Measurements from ENCODE around the gene DHX35.
"Not testable (repeated sequence)": the region's sequence is repeated elsewhere in the genome, so short reads cannot be mapped to it uniquely, and the experiment has no call there.

The DHX35 gene

DNA sequence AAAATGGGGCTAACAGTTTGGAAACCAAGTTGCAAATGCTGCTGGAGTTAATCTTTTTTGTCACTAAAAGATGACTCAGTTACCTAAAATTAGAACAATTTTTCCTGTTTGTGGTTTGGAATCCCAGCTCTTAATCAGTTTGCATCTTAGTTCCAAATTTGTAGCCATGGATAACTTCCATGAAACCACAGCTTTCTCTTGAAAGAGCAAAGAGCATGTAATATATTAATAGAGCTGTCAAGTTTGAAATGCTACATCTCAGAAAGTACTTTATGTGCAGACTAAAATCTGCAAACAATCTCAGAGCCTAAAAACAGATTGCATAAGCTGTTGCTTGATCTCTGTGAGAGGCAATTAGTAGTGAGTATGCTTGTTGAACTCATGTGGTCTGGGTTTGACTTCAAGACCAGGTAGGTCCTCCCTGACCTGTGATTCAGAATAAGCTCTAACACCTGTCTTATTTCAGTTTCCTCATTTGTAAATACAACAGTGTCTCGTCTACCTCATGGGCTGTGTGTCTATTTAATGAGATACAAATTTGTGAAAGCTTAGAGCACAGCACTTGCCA is 23.5 kb downstream of the DHX35 start:
- DNase-seq: no peak

DNA sequence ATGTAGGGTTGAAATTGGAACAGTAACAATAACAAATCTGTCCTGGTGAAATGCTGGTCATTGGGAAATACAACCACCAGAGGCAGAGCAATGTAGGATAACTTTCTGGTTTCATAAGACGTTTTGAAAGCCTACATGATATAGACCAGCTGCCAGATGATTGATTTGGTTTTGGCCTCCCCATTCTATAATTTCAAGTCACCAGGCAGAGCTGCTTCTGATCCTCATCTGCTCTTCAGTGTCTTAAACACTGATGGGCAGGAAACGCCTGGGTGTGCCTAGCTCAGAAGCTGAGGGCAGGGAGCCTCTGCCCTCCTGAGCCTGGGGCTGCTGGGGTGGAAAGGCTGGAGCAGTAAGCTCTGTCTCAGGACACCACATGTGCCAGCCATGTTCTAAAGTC is 24.5 kb downstream of the DHX35 start:
- DNase-seq: no peak

DNA sequence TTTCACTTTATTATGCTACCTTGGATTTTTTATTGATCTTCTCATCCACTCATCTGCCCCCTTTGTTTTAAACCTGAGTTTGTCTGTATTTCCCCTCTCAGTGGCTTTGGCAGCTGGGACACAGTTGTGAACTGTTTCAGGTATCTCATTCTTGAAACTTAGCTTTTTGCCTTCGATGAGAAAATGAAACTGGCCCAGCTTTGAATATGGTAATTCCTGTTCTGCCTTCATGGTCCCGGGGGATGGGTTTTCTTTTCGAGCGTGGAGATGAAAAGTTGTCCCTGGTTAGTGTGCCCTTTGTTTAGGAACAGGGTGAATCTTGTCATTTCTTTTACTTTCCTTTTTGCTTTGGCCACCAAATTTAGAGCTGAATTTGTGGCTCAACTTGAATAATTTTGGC is 25.6 kb downstream of the DHX35 start:
- no peak for DNase-seq

DNA sequence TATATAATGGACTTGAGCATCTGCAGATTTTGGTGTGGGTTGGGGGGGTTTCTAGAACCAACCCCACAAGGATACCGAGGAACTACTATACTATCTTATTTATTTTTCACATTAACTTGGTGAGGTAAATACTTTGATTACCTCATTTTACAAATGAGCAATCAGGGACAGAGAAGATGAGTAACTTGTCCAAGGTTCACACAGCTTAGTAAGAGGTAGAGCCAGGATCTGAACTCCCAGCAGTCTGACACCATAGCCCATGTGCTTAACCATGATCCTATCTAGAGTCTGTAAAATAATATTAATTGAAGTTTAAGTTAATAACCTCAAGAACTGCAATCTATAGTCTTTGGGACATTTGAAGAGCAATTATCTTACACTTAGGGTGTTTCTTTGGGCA is 28.6 kb downstream of the DHX35 start:
- DNase-seq: no peak

DNA sequence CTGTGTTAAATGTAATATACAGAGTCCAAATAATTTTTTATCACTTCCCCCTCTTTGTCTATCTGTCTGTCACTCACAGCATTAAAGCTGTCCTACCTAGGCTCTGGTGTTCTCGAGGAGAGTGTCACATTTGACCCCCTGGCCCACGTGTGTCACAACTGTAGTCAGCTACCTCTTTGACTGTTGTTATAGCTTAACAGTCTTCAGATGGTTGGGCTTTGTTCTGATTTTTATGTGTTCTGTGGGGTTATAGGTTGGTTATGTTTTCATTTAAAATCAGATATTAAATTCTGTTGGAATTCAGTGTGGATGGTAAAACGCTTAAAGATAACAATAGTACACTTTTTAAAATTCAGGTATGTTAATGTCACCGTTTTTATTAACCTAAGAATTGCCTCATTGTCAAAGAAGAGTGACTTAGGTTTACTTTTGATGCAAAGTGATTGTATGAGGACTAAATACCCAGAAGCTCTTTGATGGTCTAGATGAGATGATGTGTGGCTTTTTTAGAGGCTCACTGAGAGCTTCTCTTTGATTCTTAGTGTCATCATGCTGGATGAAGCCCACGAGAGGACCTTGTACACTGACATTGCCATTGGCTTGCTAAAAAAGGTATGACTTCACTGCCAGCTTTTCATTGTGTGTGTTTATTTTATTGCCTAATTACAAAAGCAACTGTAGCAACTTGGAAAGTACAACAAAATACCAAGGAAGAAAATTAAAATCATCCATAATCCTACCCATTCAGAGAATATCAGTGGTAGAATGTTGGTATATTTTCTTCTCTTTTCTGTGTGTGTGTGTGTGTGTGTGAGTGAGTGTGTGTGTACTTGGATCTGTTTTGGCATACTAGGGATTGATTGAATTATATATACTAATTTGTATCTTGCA is 29.9 kb downstream of the DHX35 start:
- DNase-seq: no peak

DNA sequence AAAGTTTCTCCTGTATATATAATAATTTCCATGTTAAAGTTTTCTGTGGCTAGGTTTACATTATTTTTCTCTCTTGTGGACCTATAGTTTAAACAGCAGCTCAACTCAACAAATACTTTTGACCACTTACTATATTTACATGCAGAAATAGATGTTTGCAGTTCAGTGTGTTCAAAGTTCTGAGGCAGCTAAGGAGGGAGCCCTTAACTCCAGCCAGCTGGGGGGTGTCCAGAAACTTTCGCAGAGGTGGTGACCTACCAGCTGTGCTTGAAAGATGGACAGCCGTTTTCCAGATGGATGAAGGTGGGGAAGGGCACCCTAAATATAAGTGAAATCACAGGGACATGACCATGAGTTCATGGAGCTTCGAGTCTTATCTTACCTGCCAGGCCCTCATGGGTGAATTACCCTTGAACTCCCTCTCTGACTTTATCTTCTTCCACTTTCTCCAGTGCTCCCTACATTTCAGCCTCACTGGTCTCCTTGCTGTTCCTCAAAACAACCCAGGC is 33.4 kb downstream of the DHX35 start:
- no peak for DNase-seq

DNA sequence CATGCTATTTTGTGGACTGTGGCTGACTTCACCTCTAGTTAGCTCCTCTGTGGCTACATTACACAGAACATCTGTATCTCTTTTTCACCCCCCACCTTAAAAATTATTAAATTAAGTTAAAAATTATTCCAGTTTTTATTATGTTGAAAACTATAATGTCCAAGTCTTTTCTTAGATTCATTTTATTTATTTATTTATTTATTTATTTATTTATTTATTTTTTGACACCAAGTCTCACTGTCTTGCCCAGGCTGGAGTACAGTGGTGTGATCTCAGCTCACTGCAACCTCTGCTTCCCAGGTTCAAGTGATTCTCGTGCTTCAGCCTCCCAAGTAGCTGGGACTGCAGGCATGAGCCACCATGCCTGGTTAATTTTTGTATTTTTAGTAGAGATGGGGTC is 34.7 kb downstream of the DHX35 start:
- DNase-seq: not testable (repeated sequence)

DNA sequence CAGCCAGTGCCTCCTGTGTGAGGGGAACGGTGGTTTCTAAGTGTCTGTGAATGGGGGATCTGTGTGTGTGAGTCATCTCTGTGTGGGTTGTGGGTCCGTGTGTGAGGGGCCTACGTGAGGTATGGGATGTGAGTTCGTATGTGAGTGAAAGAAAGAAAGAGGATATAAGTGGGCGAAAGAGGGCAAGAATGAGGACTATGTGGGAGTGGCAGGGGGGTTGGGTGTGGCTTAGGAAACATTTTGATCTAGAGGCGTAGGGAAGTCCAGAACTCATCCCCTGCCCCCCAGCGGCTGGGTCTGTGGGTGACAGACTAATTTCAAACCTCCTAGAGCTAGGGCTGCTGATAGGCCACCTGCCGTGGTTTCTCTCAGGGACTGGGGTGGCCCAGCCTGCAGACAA is 35.5 kb downstream of the DHX35 start:
- peak; percentile 7 for DNase-seq

DNA sequence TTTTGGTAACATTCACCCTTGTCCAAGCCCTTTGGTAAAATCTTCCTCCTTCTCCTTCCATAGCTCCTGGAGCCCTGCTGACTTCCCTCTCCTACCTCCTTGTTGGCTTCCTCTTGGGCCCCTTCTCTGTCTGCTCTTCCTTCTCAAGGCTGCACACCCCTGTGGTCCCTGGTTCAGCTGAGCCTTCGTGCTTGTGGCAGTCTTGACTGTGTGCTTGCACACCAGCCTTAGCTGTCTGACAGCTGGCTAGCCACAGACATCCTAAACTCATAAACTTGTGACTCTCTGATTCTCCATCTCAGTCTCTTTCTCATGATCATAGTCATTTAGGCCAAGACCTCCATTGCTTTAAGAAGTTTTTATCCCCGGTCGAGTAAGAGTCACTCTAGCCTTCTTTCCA is 37.1 kb downstream of the DHX35 start:
- no peak for DNase-seq

DNA sequence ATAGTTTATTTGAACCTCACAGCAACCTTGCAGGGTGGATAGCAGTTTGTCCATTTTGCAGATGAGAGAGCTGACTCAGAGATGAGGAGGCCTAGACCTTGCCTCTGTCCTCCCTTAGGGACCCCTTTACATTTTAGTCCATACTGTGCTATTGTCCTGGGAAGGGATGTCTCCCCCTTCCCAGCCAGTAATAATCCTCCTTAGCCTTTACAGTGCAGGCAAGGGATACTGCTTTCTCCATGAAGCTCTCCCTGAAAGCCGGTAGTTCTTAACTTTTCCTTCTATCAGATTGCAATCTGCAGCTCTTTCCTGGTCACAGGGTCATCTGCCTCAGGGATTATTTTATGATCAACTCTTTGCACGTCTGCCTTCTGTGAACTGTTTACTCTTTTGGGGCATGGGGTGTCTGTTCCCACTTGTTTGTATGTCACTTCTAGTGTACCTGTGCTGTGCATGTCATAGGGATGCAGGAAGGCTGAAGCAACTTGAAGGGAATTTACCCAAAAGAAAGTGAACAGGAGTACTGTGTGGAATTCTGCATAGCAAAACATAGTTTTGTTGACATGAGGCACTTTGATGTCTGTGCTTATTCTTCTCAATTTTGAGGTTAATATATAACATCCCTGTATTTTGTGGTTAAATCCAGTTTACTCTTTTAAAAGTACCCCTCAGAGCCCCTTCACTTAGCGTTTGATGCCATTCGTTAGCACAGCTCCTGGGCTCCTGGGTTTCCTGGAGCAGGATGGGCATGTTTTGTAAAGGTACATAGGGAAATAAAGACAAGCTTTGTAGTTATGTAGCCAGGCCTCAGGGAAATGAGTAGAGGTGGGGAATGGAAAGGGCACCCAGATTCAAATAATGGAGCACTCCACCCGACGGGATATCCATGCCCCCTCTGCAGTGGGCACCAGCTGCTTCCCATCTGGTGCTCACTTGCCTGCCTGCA is 38.1 kb downstream of the DHX35 start:
- no peak for DNase-seq

DNA sequence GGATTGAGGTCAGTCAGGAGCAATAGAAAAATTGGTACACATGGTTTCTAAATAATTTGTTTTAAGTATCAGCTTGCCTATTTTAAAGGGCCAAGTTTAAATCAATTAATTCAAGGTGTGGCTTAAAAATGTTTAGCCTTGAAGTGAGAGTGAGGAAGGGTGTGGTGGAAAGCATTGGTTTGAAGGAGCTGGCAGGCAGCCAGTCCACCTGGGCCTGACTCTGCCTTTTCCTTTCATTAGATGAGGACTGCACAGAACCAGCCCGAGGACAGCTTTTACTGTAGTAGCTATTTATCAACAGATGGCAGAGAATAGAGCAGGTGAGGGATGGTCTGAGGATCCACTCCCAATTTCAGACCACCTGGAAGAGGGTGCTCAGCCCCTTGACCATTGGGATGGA is 42.4 kb downstream of the DHX35 start:
- peak; percentile 9 for DNase-seq

DNA sequence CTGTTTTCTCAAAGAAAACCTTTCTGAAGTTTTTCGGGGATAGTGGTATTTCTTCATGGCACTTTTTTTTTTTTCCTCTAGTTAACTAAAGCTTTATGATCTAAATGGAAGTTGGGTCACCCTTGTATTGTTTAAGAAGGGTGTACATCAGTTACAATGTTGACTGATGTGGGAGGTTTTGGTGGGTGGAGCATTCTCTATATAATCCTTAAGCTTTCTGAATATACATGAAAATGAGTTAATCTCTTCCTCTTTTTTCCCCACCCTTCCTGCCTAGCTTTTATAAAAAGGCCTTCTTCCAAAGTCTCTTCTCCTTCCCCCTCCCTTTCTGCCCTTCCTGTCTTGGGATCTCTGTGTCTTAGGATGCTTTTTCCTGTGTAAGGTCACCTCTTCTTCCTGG is 47.2 kb downstream of the DHX35 start:
- no peak for DNase-seq

DNA sequence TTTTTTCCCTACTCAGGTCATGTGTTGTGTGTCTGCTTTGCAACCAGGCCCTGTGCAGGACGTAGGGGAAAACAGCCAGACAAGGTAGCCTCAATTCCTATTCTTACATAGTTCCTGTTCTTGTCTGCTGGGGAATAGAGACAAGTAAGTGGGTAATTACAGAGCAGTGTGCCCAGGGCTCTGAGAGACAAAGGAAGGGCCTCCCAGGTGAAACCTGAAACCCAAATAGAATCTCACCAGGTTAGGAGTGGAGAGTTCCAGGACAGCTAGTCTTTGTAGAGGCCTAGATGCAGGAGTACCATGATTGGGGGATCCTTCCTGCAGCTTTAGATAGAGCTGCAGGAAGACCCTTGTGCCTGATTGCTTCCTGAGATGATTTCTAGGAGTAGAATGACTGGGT is 48.4 kb downstream of the DHX35 start:
- DNase-seq: no peak

DNA sequence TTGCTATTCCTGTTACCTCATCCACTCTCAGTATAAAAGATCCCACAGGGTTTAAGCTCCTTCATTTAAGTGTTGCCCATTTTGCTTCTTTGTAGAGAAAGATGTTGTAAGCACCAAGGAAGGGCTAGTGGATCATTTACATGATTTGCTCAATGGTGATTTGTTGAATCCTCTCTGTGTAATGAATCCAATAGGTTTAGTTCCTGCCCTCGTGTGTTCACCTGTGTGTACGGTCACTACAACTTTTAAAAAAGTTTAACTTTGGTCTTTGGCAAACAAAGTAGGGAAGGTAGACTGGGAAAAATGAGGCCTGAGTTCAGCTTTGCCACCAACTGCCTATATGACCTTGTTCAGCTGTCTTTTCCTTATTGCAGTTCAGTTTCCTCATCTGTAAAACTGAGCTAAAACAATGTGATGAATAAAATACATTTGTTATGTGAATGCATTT is 51.5 kb downstream of the DHX35 start:
- no peak for DNase-seq

DNA sequence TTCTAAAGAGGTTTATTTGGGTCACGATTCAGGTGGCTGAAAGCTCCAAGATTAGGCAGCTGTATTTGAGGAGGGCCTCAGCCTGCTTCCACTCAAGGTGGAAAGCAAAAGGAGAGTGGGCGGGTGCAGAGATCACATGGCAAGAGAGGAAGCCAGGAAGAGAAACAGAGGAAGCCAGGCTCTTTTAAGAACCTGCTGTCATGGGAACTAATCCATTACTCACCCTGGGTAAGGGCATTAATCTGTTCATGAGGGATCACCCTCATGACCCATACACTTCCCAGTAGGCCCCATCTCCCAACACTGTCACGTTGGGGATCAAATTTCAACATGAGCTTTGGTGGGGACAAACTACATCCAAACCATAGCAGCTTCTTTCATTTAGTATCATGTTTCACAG is 53.9 kb downstream of the DHX35 start:
- DNase-seq: no peak

DNA sequence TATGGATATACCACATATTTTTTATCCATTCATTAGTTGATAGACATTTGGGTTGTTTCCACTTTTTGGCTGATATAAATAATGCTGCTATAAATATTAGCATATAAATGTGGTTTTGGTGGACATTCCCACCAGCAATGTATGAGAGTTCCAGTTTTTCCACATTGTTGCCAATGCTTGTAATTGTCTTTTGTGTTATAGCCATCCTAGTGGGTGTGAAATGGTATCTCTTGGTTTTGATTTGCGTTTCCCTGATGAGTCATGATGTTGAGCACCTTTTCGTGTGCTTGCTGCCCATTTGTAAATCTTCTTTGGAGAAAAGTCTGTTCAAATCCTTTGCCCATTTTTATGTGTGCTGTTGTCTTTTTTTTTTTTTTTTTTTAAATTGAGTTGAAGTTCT is 54.4 kb downstream of the DHX35 start:
- DNase-seq: no peak

DNA sequence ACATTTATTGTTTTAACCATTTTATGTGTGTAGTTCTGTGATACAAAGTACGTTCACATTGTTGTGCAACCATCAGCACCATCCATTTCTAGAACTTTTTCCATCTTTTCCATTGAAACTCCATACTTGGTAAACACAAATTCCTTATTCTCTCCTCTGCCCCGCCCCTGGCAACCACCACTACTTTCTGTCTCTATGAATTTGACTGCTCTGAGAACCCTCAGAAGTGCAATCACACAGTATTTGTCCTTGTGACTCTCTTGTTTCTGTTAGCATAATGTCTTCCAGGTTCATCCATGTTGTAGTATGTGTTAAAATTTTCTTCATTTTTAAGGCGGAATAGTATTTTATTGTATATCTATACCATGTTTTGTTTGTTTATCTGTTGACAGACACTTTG is 56.9 kb downstream of the DHX35 start:
- no peak for DNase-seq

DNA sequence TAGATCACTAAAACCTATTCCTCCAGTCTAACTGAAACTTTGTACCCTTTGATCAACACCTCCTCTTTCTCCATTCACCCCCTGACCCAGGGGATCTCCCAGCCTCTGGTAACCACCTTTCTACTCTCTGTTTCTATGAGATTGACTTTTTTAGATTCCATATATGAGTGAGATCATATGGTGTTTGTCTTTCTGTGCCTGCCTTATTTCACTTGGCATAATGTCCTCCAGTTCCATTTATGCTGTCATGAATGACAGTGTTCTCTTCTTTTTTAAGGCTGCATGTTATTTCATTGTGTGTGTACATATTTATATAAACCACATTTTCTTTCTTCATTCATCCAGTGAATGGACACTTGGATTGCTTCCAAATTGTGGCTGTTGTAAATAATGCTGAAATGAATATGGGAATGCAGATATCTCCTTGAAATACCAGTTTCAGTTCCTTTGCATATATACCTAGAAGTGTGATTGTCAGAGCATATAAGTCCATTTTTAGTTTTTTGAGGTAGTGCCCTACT is 57.7 kb downstream of the DHX35 start:
- no peak for DNase-seq

DNA sequence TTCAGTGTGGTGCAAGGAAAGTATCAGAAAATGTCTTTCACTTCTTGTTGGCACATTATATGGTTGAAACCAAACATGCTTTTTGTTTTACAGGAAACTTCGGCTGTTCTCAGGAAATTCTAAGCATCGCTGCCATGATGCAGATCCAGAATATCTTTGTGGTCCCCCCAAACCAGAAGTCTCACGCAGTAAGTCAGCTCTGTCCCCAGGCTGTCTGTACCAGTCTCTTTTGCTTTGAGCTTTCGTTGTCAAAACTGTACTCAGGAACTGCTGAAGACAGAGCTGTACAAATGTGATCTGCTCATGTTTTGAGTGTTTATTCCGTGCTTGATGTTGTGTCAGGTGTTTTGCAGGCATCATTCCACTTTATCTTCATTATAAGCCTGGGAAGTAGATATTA is 59.6 kb downstream of the DHX35 start:
- no peak for DNase-seq

DNA sequence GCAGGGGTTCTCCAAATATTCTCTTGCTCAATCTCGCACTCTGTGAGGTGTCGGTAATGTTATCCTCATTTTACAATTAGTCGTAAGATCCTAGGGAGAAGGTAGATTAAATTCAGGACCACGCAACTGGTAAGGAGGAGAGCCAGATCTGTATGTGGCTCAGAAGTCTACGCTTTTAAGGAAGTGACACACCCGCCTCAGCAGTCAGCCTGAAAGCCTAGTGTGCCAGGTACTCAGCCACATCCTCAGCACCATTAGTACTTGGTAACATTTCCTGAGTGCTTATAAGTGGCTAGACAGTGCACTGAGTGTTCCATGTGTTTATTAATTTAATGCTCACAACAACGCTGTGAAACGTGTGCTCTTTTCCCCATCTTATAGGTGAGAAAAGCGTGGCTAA is 63.7 kb downstream of the DHX35 start:
- no peak for DNase-seq

DNA sequence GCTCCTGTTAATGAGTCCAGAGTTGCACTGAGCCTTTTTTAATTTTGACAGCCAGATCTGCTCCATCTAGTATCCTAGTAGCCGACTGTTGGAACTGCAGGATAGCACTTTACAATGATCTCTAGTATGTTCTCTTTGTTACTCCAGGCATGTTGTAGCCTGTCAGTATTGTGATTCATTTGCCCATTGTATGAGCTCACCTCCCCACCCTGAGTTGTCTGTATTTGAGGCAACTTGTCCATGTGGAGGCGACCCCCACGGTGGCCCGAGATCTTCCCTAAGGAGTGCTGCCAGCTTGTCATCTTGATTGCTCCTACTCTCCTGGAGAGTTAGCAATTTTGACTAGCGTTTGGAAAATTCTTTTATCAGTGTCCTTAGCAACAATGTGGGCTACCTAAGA is 67.2 kb downstream of the DHX35 start:
- DNase-seq: no peak

DNA sequence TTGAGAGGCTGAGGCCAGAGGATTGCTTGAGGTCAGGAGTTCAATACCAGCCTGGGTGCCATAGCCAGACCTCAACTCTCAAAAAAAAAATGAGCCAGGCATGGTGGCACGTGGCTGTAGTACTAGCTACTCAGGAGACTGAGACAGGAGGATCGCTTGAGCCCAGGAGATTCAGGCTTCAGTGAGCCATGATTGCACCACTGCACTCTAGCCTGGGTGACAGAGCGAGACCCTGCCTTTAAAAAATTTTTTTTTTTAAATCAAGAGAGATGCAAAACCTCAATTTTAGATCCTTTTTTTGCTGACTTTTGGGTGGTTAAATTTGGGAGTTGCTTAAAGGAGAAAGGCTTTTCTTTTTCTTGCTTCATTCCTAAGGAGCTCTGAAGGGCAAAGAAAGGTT is 70.9 kb downstream of the DHX35 start:
- no peak for DNase-seq

DNA sequence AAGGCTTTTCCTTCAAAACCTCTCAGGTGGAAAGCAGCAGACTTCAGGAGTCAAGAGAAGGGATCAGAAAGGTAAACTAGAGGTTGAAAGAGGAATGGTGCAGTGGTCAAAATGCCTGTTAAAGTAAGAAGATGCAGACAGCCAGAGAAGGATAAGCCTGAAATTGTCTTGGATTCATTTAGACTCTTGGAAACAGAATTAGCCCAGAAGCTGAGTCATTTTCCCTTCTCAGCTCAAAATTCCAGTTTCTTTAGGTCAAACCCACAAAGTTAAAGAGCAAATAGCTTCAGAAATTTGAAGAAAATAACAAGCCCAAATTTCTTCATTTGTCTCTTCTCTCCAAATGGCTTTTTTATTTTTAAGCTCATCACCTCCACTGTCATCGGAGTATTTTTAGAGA is 73.9 kb downstream of the DHX35 start:
- DNase-seq: no peak

Data from activated gamma-delta T cell treated with Interleukin-2 at 50 U/mL for 16 hours (primary cell).